Cortex of kidney (tissue), 1 donor: Measurements from ENCODE around the gene VTI1A.

Experiments
- DNase-seq: peaks from one replicate; lab custom pipeline; 2025; lab: John Stamatoyannopoulos, UW

Gene VTI1A

GRCh38 chr10:112785089-112785488 lies 338.1 kb downstream of the VTI1A start:
- DNase-seq, result no peak

GRCh38 chr10:112789248-112789647 lies 342.2 kb downstream of the VTI1A start:
- no peak for DNase-seq

DNA sequence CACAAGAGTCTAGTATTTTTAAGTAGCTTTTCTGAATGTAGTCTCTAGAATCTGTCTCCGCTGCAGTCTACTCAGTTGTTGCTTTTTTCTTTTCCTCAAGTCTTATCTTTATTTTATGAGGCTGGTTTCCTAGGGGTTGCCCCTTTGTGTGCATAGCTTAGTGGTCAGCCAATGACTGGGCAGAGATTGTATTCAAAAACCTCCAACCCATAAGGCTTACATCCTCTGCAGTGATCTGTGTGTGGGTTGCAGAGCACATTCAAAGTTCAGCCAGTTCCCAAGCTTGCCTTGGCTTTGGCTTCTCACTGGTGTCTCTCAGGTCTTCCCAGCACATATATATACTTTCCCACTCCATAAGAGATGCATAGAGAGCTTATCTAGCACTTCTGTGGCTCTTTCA lies 343.0 kb downstream of the VTI1A start:
- DNase-seq, result no peak

- DNase-seq, result no peak
Observed at GRCh38 chr10:112790921-112791320, 343.9 kb downstream of the VTI1A start.

- no peak for DNase-seq
Observed at GRCh38 chr10:112791447-112791846, 344.4 kb downstream of the VTI1A start.

DNA sequence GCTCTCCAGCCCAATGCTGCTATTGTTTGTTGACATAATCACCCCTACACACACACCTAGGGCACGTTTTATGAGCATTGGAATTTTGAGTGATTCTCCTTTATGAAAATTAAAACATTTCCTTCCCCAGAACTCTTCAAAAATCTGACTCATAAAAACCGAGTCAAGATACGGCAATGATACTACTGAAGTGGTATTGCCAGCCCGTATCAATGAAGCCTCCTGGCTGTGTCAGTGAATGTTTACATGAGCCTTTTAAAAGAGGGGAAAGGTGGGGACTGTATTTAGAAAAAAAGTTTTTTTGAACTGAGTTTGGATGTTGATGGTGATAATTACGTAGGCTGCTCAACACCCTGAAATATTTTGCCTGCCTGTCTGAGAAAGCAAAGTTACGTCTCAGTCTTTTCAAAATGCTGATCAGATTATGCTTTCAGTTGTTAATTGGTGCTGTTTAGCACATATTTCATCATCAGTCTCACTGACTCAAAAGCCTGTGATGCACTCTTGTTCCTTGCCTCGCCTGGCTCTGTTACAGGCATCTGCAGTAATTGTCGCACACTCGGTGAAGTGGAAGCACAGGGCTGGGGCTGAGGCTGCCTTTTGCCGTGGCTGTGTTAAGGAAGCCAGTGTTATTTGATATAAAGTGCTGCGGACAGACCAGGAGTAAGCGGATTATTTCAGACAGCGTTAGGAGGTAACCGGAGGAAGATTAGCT lies 345.6 kb downstream of the VTI1A start:
- no peak for DNase-seq

- DNase-seq, result no peak
Observed at GRCh38 chr10:112793202-112793921, 346.3 kb downstream of the VTI1A start.

DNA sequence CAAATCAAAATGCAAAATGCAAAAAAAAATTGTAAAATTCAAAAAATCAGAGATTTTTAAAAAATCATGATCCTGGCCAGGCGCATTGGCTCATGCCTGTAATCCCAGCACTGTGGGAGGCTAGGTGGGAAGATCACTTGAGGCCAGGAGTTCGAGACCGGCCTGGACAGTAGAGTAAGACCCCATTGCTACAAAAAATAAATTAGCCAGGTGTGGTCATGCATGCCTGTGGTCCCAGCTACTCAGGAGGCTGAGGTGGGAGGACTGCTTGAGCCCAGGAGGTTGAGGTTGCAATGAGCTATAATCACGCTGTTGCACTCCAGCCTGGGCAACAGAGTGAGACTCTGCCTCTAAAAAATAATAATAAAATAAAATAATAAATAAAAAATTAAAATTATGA lies 347.2 kb downstream of the VTI1A start:
- DNase-seq, result no peak

GRCh38 chr10:112795067-112795466 lies 348.1 kb downstream of the VTI1A start:
- no peak for DNase-seq

DNA sequence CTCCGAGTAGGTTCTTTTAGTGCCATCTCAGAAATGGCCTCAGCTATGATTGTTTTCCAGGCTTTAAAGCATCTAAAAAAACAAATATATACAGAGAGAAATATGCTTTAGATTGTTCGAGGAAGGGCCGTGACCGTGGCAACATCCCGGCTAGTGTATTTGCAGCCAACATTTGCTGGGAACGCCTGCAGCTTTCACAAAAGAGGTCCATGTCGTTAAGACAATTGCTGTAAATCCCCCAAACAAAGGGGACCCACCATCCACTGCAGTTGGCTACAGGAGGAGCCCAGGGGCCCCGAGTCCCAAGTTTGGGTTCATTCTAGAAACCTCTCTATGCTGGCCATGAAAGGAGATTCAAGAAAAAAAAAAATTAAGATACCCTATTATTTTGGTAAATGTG lies 350.2 kb downstream of the VTI1A start:
- no peak for DNase-seq

DNA sequence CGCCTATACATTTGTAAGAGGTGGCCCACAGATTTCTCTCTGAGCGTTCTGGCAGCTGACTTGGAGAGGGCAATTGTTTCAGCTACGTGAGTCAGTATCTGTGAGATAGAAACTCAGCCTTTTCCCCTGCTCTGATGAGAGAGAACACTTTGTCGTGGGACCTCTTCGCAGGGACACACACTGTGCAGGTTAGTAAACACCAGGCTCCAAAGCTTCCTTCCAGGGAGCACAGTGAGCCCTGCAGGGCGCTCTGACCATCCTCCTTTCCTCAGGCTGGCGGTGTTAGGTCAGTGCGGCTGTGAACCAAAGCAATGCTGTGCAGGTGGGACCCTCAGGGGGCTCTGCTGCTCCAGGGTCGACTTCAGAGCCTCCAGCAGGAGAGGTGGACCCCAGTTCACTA lies 350.8 kb downstream of the VTI1A start:
- no peak for DNase-seq

DNA sequence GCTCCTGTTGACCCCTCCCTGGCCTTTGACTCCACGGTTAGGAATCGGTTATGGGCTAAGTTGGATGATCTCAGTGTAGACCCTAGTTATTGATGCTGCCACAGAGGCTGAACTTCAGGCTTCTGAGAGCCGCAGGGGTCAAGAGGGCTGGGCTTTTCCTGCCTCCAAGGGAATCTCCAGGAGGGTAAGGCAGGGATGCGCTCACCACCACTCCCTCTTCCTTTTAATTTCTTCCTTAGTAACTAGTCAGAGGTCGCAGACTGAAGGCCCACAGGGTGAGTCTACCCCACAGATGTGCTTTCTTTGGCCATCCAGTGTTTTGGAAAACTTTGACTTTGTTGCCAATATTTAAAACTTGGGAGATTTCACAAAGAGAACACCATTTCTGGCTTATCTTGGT lies 352.0 kb downstream of the VTI1A start:
- DNase-seq, result no peak

DNA sequence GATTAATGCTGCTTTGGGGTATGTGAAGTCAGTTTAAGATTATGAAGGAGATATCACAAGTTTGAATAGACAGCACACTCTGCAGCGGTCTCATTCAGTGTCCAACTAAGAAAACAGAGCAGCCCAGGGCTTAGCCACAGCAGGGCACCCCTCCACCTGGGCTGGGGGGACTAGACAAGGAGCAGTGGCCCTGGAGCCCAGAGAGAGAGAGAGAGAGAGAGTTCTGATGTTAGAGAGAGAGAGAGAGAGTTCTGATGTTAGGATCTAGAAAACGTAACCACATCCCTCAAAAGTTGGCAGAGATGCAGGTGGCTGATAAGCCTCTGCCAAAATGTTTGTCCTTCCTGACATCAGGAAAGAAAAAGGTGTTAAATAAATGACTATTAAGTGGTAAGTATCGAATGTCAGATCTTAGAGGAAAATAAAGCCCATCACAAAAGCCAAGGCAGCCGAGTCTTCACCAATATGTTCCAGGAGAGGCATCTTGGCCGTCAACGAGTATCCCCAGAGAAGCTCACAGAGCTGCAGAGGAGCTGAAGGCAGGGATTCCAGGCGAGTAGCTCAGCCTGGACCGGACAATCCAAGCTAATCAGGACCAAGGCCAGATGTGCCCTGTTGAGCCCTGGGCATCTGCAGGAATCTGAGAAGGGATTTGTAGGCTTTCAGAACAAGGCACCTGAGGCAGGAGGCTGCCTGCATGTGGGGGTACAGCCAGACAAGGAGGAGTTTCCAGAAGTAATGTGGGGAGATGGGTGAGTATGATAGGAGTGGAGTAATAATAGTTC lies 352.9 kb downstream of the VTI1A start:
- DNase-seq, result no peak

GRCh38 chr10:112801004-112801403 lies 354.0 kb downstream of the VTI1A start:
- no peak for DNase-seq

DNA sequence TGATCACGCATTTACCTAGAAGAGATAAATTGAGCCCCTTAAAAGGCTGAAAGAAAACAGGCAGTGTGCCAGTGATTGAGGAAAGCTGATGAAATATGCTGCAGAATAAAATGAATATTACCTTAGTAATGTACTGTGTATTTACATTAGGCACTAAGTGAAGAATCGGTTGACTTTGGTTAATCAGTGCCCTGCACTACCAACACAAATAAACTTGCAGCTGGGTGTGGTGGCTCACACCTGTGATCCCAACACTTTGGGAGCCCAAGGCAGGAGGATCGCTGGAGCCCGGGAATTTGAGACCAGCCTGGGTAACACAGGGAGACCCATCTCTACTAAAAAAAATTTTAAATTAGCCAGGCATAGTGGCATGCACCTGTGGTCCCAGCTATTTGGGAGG lies 354.7 kb downstream of the VTI1A start:
- DNase-seq, result no peak

DNA sequence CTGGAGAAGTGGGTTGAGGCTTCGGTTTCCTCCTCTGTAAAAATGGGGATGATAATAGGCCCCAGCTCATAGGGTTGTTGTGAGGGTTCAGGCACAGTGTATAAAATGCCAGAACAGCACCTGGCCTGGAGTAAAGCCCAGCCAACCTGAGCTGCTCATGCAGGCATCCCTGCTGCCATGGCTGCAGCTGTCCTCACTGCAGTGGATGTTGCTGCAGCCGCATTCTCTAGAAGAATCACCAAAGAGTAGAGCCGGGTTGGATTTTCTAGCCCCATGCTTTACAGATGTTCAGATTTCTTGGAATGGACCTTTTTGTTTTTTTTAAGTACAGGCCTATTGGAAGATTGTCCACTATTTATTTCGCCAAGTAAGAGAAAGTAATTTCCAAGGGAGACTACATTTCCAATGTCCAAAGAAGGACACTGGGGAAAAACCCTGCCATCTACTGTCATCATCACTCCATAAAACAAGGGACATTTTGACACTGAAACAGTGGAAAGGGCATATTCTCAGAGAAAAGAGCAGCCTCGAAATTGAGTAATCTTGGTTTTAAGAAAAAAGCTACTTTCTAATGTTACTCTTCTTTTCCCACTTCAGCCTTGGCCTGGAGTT lies 355.5 kb downstream of the VTI1A start:
- DNase-seq, result no peak

DNA sequence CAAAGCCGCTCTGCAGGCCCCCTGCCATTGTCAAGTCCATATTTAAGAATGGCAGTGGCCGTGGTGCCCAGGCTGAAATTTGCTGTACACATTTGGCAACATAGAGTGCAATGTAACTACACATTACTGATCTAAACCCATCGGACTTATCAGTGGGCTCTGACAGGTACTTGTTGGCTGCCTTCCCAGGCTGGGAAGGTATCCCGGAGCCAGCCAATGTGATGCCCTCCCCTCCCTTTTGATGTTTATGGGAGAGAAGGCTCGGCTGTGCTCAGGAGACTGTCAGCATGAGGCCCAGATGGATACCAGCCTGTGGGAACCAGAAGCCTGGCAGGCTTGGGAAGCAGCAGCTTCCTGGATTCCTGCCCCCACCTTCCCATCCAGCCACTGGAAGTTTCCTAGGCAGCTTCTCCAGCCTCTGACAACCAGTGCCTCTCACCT lies 357.0 kb downstream of the VTI1A start:
- no peak for DNase-seq

- no peak for DNase-seq
Observed at GRCh38 chr10:112805254-112805590, 358.2 kb downstream of the VTI1A start.

DNA sequence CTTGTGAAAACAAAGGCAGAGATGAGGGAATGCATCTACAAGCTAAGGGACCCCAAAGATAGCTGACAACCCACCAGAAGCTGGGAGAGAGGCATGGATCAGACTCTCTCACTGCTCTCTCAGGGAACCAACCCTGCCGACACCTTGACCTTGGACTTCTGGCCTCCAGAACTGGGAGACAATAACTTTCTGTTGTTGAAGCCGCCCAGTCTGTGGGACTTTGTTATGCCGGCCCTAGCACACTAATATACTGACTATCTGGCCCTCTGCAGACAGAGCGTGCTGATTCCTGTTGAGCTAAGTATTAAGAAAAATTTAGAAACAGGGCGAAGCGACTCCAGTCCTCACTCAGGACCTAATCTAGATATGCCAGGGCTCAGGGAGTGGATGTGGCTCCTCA lies 358.7 kb downstream of the VTI1A start:
- DNase-seq, result no peak

DNA sequence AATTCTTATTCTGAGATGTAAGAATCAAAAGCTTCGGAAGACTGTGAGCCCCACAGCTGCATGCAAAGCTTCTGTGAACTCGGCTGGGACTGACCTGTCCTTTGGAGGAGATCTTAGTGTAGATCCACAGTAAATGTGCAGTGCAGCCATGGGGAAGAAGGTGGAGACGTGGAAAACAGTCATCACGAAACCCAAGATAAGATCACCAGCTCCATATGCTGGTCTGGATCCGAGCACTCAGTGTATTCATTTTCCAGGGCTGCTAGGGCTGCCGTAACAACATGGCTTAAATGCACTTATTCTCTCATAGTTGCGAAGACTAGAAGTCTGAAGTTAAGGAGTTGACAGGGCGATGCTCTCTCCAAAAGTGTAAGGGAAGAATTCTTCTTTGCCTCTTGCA lies 360.0 kb downstream of the VTI1A start:
- no peak for DNase-seq

DNA sequence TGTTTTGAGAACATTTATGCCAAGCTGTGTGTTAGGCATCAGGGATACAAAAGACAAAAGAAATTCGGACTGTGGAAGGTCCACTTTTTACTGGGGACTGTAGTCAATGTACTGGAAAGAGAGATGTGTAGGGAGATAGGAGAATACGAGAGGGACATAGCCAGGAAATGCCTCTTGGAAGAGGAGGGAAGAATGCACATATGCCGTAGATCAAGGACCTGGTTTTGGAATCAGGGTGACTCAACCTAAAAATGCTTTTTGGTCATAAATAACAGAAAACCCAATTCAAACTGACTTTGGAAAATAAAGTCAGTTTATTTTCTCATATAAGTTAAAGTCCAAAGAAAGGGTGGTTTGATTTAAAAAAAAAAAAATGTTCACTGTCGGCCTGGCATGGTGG lies 362.7 kb downstream of the VTI1A start:
- DNase-seq, result no peak

DNA sequence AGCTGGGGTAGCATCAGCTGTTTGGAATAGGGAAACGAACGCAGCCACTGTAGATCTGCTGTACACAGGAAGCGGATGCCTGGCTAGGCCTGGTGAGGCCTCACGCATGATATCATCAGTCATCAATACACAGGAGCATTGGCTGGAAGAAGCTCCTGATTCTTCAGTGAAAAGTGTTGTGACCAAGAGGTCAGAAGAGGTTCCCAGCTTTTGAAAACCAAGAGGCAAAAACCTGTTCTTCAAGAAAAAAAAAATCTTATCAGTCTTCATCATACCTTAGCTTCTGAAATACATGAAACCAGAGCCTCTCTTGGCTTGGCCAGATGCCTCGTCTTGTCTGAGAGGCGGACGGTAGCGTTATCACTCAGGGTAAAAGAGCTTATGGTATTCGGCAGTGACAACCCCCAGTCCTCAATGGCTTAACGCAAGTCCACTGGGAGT lies 363.7 kb downstream of the VTI1A start:
- DNase-seq, result no peak
